SK-N-SH (cell line): Measurements from ENCODE around the gene CDIP1. TPM values are rescaled to one million over a fixed set of nuclear protein-coding genes. Genes with fewer than 3 reads are reported as not detected.

ENCODE experiments used
- CTCF ChIA-PET: fragments of 300-600, 350-600 bp; formaldehyde crosslinking; extraction: SDS; loops from one replicate; lab custom pipeline; 2021; lab: Yijun Ruan, JAX
- POLR2A ChIA-PET: fragments of 350-600 bp; sonication (Branson Sonifier 250); formaldehyde crosslinking; extraction: SDS; loops from one replicate; lab custom pipeline; 2020; ENCODE audit warnings: antibody characterized with exemption, inconsistent platforms; lab: Yijun Ruan, JAX
- DNase-seq: peaks from one replicate; pipeline ENCODE4 v3.0.0; 2012
- H2AFZ ChIP-seq: fragments of 200-600 bp; sonication (generic); 2 replicates; pipeline ENCODE4 v1.8.1; 2016; ENCODE audit warnings: antibody characterized with exemption, mild to moderate bottlenecking, low read depth
- H3F3A ChIP-seq: fragments of 200-600 bp; sonication (generic); replicated peaks from 2 replicates; pipeline ENCODE3; 2016; ENCODE audit warnings: antibody characterized with exemption, mild to moderate bottlenecking; ENCODE audit not compliant: insufficient read depth
- H3K27ac ChIP-seq, 2 experiments: fragments of 200-500 bp in 1 of 2; fragments of 200-600 bp in 1 of 2; sonication (Bioruptor generic) in 1 of 2; sonication (generic), shearing (Covaris generic) in 1 of 2; 2 replicates each; pipeline versions ENCODE4 v1.5.1 to v1.6.1; 2014 to 2016; ENCODE audit warnings: low read depth in 2 of 2, inconsistent platforms in 1 of 2, low read length in 1 of 2, mild to moderate bottlenecking in 1 of 2, mixed read lengths in 1 of 2
- H3K27me3 ChIP-seq: fragments of 200-600 bp; sonication (generic), shearing (Covaris generic); 2 replicates; pipeline ENCODE4 v1.6.1; 2016; ENCODE audit warnings: mixed run types; ENCODE audit not compliant: insufficient read depth
- H3K36me3 ChIP-seq, 2 experiments: fragments of 200-500 bp in 1 of 2; fragments of 200-600 bp in 1 of 2; sonication (Bioruptor generic) in 1 of 2; sonication (generic) in 1 of 2; replicated peaks in 1 of 2; 2 replicates each; pipeline versions ENCODE3 to v1.5.1; 2014 to 2016; ENCODE audit warnings: low read length in 1 of 2, mild to moderate bottlenecking in 1 of 2; ENCODE audit not compliant: insufficient read depth in 2 of 2, control insufficient read depth in 1 of 2
- H3K4me1 ChIP-seq, 2 experiments: fragments of 200-500 bp in 1 of 2; fragments of 200-600 bp in 1 of 2; sonication (Bioruptor generic) in 1 of 2; sonication (generic), shearing (Covaris generic) in 1 of 2; 2 replicates each; pipeline versions ENCODE4 v1.5.1 to v1.6.1; 2014 to 2016; ENCODE audit warnings: low read depth in 1 of 2, low read length in 1 of 2, mixed run types in 1 of 2; ENCODE audit not compliant: insufficient read depth in 2 of 2, control insufficient read depth in 1 of 2
- H3K4me2 ChIP-seq: fragments of 200-600 bp; sonication (generic), shearing (Covaris generic); 2 replicates; pipeline ENCODE4 v1.6.1; 2017; ENCODE audit warnings: mixed run types
- H3K4me3 ChIP-seq, 2 experiments: fragments of 200-500 bp in 1 of 2; fragments of 200-600 bp in 1 of 2; sonication (Bioruptor generic) in 1 of 2; sonication (generic), shearing (Covaris generic) in 1 of 2; 2 replicates each; pipeline versions ENCODE4 v1.5.1 to v1.8.1; 2014 to 2016; ENCODE audit warnings: low read depth in 2 of 2, inconsistent platforms in 1 of 2, low read length in 1 of 2, mild to moderate bottlenecking in 1 of 2, mixed read lengths in 1 of 2, moderate library complexity in 1 of 2
- H3K79me2 ChIP-seq: fragments of 200-600 bp; sonication (generic); 2 replicates; pipeline ENCODE4 v1.8.1; 2017; ENCODE audit warnings: mild to moderate bottlenecking; ENCODE audit not compliant: insufficient read depth
- H3K9ac ChIP-seq: fragments of 200-600 bp; sonication (generic); 2 replicates; pipeline ENCODE4 v1.6.1; 2017; ENCODE audit warnings: mixed run types
- H3K9me2 ChIP-seq: fragments of 200-600 bp; sonication (generic); 2 replicates; pipeline ENCODE4 v1.6.1; 2017; ENCODE audit warnings: mixed run types
- H3K9me3 ChIP-seq: fragments of 200-600 bp; sonication (generic); 2 replicates; pipeline ENCODE4 v1.6.1; 2017; ENCODE audit warnings: mixed run types, mild to moderate bottlenecking, moderate library complexity
- H4K20me1 ChIP-seq: fragments of 200-600 bp; sonication (generic); 2 replicates; pipeline ENCODE4 v1.6.1; 2017; ENCODE audit warnings: mild to moderate bottlenecking, mixed run types; ENCODE audit not compliant: insufficient read depth
- ELF1 ChIP-seq: IDR thresholded peaks from 2 replicates; pipeline ENCODE4 v1.4.0; 2012
- EZH2phosphoT487 ChIP-seq: fragments of 200-600 bp; sonication (generic); IDR thresholded peaks from 2 replicates; pipeline ENCODE4 v1.6.1; 2017; ENCODE audit warnings: low read depth, mixed run types, mild to moderate bottlenecking, antibody characterized with exemption, moderate library complexity, borderline replicate concordance
- FOSL2 ChIP-seq: IDR thresholded peaks from 2 replicates; pipeline ENCODE4 v1.4.0; 2012; ENCODE audit warnings: low read depth, mild to moderate bottlenecking, moderate library complexity, borderline replicate concordance
- GATA2 ChIP-seq: sonication (generic); formaldehyde crosslinking; IDR thresholded peaks from 2 replicates; pipeline ENCODE4 v1.5.0; 2020; ENCODE audit warnings: mild to moderate bottlenecking, missing genetic modification reagents
- JUND ChIP-seq: IDR thresholded peaks from 2 replicates; pipeline ENCODE4 v1.4.0; 2012
- MAX ChIP-seq: IDR thresholded peaks from 2 replicates; pipeline ENCODE4 v1.4.0; 2012; ENCODE audit warnings: low read depth
- MEF2A ChIP-seq: IDR thresholded peaks from 2 replicates; pipeline ENCODE4 v1.4.0; 2012; ENCODE audit warnings: low read depth, borderline replicate concordance
- MXI1 ChIP-seq: IDR thresholded peaks from 2 replicates; pipeline ENCODE4 v1.6.1; 2012; ENCODE audit warnings: mild to moderate bottlenecking, low read depth, low read length, improper control_type of control experiment
- NFIC ChIP-seq: IDR thresholded peaks from 2 replicates; pipeline ENCODE4 v1.4.0; 2012; ENCODE audit warnings: borderline replicate concordance
- NRF1 ChIP-seq: IDR thresholded peaks from 2 replicates; pipeline ENCODE4 v1.6.1; 2012; ENCODE audit warnings: low read depth, mild to moderate bottlenecking, low read length
- POLR2AphosphoS5 ChIP-seq: IDR thresholded peaks from 2 replicates; pipeline ENCODE4 v1.6.1; 2012; ENCODE audit warnings: low read depth, low read length
- RAD21 ChIP-seq: IDR thresholded peaks from 2 replicates; pipeline ENCODE4 v1.6.1; 2012; ENCODE audit warnings: mild to moderate bottlenecking, low read length
- REST ChIP-seq: IDR thresholded peaks from 2 replicates; pipeline ENCODE4 v1.6.1; 2012; ENCODE audit warnings: mild to moderate bottlenecking, low read depth, low read length, moderate library complexity
- RXRA ChIP-seq: IDR thresholded peaks from 2 replicates; pipeline ENCODE4 v1.4.0; 2012; ENCODE audit warnings: low read depth, mild to moderate bottlenecking, borderline replicate concordance
- USF1 ChIP-seq: IDR thresholded peaks from 2 replicates; pipeline ENCODE4 v1.4.0; 2012; ENCODE audit warnings: low read depth, borderline replicate concordance
- WGBS: methylation state at CpG from one replicate; pipeline ENCODE4 v1.1.6; 2017; ENCODE audit warnings: low lambda C conversion rate; 5-methylcytosine and 5-hydroxymethylcytosine counted together
- polyA plus RNA-seq, 3 experiments: library from polyadenylated mRNA; depleted of rRNA; stranded (reverse); fragments of >200 nt; gene quantifications; 2 replicates each; pipeline ENCODE4 v1.2.3, GENCODE V29; 2012

The CDIP1 gene
- polyA plus RNA-seq, 1 of the 3 experiments (the other 2 are of a cell fraction) = 30.2 TPM

- Histone ChIP-seq H3K27me3 (no peaks in the 10 kb centered on the region), H3K36me3 (peaks cover 8 to 57% of the 10 kb centered on the region in 2 experiments), H2AFZ (no peak overlapping the region), H3K9me2 (no peaks in the 10 kb centered on the region), H3K27ac (no peak overlapping the region), H3K79me2 (peaks cover 12% of the 10 kb centered on the region; the same call in 1 of the 2 replicates), H4K20me1 (0 out of 2 replicates have a peak, but pooled peaks cover under 1% of the 10 kb centered on the region), H3K4me3 (no peak overlapping the region), H3F3A (peaks cover 4% of the 10 kb centered on the region), H3K4me2 (no peak overlapping the region), H3K9ac (no peak overlapping the region), H3K9me3 (no peaks in the 10 kb centered on the region), H3K4me1 (no peaks in the 10 kb centered on the region; a peak in 1 of 4 replicates)
- TF ChIP-seq USF1 = no peak
- TF ChIP-seq REST = no peak
- no peak for TF ChIP-seq RXRA
- no peak for TF ChIP-seq MEF2A
- TF ChIP-seq RAD21 = no peak
- TF ChIP-seq POLR2AphosphoS5 = no peak
- no peak for TF ChIP-seq FOSL2
- no peak for TF ChIP-seq NFIC
- TF ChIP-seq JUND = no peak
- no peak for TF ChIP-seq MAX
- TF ChIP-seq GATA2 = no peak
- TF ChIP-seq EZH2phosphoT487 = no peak
- no peak for TF ChIP-seq NRF1
- no peak for TF ChIP-seq ELF1
- TF ChIP-seq MXI1 = no peak
- WGBS = 88% methylated on average over 10 of the region's 10 CpGs
- ChIA-PET CTCF (interaction anchor here (0.9 to 11.4 kb wide), 7 partner anchors 12 to 73 kb away, joined by 3 to 182 read pairs (median 9); partner anchors contain the start of gene CDIP1), POLR2A (no interaction called here)
- no peak for DNase-seq
Measured at GRCh38 chr16:4512473-4512872, 26.1 kb downstream of the CDIP1 start.
